Endothelial cell of umbilical vein (primary cell): ENCODE measurements around the gene PKDCC.

ENCODE experiments used
- POLR2AphosphoS5 ChIP-seq: IDR thresholded peaks from 2 replicates; pipeline ENCODE4 v1.6.1; 2012; ENCODE audit warnings: low read depth, mild to moderate bottlenecking, control low read depth, low read length, moderate library complexity; ENCODE audit not compliant: insufficient read depth
- TF ChIP-seq, protein P1 (sequence below), 2 donors: IDR thresholded peaks; 1 replicate in 1 of 2; 2 replicates in 1 of 2; pipeline ENCODE4 v1.5.1; 2011; ENCODE audit warnings: low read length in 2 of 2, mild to moderate bottlenecking in 2 of 2, moderate library complexity in 2 of 2, control low read depth in 1 of 2, inconsistent platforms in 1 of 2, low read depth in 1 of 2; ENCODE audit not compliant: insufficient read depth in 1 of 2; ENCODE audit errors: extremely low read depth in 1 of 2
- TF ChIP-seq, protein P2 (sequence below): IDR thresholded peaks from 2 replicates; pipeline ENCODE4 v1.6.1; 2011; ENCODE audit not compliant: insufficient read depth, insufficient read length

DNA sequence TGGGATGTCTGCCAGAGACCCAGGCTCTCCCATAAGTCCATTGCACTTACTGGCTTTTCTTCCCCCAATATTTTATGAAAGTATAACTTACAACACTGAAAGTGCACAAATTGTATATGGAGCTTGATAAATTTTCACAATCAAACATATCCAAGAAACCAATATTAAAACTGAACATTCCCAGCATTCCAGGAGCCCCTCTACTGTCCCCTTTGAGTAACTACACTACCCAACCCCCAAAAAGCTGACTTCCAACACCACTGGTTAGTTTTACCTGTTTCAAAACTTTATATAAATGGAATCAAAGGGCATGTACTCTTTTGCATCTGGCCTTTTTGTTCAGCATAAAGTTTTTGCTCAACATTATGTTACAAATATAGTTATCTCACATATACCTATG, 35.2 kb upstream of the PKDCC start:
- TF ChIP-seq, protein P1, sequence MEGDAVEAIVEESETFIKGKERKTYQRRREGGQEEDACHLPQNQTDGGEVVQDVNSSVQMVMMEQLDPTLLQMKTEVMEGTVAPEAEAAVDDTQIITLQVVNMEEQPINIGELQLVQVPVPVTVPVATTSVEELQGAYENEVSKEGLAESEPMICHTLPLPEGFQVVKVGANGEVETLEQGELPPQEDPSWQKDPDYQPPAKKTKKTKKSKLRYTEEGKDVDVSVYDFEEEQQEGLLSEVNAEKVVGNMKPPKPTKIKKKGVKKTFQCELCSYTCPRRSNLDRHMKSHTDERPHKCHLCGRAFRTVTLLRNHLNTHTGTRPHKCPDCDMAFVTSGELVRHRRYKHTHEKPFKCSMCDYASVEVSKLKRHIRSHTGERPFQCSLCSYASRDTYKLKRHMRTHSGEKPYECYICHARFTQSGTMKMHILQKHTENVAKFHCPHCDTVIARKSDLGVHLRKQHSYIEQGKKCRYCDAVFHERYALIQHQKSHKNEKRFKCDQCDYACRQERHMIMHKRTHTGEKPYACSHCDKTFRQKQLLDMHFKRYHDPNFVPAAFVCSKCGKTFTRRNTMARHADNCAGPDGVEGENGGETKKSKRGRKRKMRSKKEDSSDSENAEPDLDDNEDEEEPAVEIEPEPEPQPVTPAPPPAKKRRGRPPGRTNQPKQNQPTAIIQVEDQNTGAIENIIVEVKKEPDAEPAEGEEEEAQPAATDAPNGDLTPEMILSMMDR (IDR thresholded peaks at IDR 0.05; ENCODE audit: extremely low read depth in 1 of 2, insufficient read depth in 1 of 2, low read depth in 1 of 2, low read length in 2 of 2), result peak in 1 of 2 donors; percentile 12
- TF ChIP-seq, protein P2, sequence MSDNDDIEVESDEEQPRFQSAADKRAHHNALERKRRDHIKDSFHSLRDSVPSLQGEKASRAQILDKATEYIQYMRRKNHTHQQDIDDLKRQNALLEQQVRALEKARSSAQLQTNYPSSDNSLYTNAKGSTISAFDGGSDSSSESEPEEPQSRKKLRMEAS, result no peak
- TF ChIP-seq POLR2AphosphoS5, result no peak
